ENCODE measurements around the gene ACO1.

ACO1 gene

DNA sequence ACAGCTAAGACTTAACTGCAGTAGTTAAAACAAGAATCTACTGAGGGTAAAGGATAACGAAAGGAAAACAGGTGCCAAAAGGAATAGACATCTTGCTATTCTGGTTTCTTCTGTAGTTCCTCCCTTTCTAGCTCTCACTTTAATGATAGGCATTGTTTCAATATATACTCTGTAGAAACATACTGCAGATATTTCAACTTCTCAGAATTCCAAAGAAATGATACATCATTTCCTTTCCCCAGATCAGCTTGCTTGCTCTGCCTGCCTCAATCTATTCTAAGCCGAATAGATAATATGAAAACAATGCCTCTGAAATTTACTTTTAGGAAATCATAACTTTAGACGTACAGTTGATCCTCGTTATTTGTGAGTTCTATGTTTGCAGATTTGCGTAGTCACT is 46.3 kb downstream of the ACO1 start:
- TF ChIP-seq FOXM1 (IDR thresholded peaks at IDR 0.05; ENCODE audit: borderline replicate concordance) = no peak
- no peak for TF ChIP-seq ZNF384 (IDR thresholded peaks at IDR 0.05)
- no peak for TF ChIP-seq SP1 (IDR thresholded peaks at IDR 0.05)
- no peak for TF ChIP-seq HDGF (IDR thresholded peaks at IDR 0.05; ENCODE audit: borderline replicate concordance)
- TF ChIP-seq SUZ12 (IDR thresholded peaks at IDR 0.05) = no peak
- TF ChIP-seq ELF4 (IDR thresholded peaks at IDR 0.05) = no peak
- TF ChIP-seq ARNT (IDR thresholded peaks at IDR 0.05) = no peak
- TF ChIP-seq CTBP1 (IDR thresholded peaks at IDR 0.05; ENCODE audit: borderline replicate concordance) = no peak
- no peak for TF ChIP-seq NFRKB (IDR thresholded peaks at IDR 0.05)
- TF ChIP-seq TARDBP (IDR thresholded peaks at IDR 0.05) = no peak
- TF ChIP-seq BHLHE40 (IDR thresholded peaks at IDR 0.05; ENCODE audit: borderline replicate concordance) = no peak
- no peak for TF ChIP-seq FOXA1 (IDR thresholded peaks at IDR 0.05)
- TF ChIP-seq, protein P1, sequence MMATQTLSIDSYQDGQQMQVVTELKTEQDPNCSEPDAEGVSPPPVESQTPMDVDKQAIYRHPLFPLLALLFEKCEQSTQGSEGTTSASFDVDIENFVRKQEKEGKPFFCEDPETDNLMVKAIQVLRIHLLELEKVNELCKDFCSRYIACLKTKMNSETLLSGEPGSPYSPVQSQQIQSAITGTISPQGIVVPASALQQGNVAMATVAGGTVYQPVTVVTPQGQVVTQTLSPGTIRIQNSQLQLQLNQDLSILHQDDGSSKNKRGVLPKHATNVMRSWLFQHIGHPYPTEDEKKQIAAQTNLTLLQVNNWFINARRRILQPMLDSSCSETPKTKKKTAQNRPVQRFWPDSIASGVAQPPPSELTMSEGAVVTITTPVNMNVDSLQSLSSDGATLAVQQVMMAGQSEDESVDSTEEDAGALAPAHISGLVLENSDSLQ (IDR thresholded peaks at IDR 0.05) = no peak
- TF ChIP-seq FOXK2 (IDR thresholded peaks at IDR 0.05) = no peak
- TF ChIP-seq L3MBTL2 (conservative IDR thresholded peaks at IDR 0.05) = no peak
- no peak for TF ChIP-seq LEF1 (IDR thresholded peaks at IDR 0.05; ENCODE audit: borderline replicate concordance)
- DNase-seq (ENCODE audit: extremely low spot score) = no peak
- ChIA-PET CTCF (no interaction called here), POLR2A (no interaction called here)

GRCh38 chr9:32431196-32431595 is 46.8 kb downstream of the ACO1 start:
- ChIA-PET POLR2A (no interaction called here), CTCF (no interaction called here)
- no peak for DNase-seq (ENCODE audit: extremely low spot score)
- TF ChIP-seq NFRKB (IDR thresholded peaks at IDR 0.05) (no peak), FOXK2 (IDR thresholded peaks at IDR 0.05) (no peak), CTBP1 (IDR thresholded peaks at IDR 0.05; ENCODE audit: borderline replicate concordance) (no peak), TARDBP (IDR thresholded peaks at IDR 0.05) (no peak), L3MBTL2 (conservative IDR thresholded peaks at IDR 0.05) (no peak), FOXA1 (IDR thresholded peaks at IDR 0.05) (no peak), SP1 (IDR thresholded peaks at IDR 0.05) (no peak), SUZ12 (IDR thresholded peaks at IDR 0.05) (no peak), FOXM1 (IDR thresholded peaks at IDR 0.05; ENCODE audit: borderline replicate concordance) (no peak), BHLHE40 (IDR thresholded peaks at IDR 0.05; ENCODE audit: borderline replicate concordance) (no peak), ARNT (IDR thresholded peaks at IDR 0.05) (no peak)
- TF ChIP-seq, protein P1 (IDR thresholded peaks at IDR 0.05) = no peak

DNA sequence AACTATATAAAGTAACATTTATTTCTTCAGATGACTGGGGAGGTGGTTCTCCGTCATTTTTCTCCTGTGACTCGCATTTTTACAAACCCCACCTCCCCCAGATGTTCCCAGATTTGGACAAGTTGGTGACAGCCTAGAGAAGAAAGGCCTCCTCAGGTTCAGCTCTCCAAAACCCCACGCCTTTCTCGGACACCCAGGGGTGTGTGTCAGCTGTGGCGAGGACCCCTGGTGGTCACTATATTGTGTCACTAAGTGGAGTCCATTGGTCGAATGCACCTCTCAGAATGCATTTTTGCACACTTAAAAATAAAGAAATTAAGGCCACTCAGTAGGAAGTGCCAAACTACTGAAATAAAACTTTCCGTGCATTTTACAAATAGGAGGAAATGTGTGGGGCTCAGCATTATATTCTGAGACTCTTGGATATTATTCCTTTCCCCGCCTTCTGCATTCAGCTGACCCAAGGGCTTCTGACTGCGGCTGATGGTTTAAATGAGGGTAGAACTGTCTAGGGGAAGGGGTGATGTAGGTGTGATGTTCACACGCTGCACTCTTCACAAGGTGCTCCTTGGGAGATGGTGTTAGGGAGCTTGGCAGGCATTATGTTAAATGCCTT is 47.6 kb downstream of the ACO1 start:
- DNase-seq (ENCODE audit: extremely low spot score) = peak; percentile 47
- POLR2A ChIA-PET = no interaction called here

DNA sequence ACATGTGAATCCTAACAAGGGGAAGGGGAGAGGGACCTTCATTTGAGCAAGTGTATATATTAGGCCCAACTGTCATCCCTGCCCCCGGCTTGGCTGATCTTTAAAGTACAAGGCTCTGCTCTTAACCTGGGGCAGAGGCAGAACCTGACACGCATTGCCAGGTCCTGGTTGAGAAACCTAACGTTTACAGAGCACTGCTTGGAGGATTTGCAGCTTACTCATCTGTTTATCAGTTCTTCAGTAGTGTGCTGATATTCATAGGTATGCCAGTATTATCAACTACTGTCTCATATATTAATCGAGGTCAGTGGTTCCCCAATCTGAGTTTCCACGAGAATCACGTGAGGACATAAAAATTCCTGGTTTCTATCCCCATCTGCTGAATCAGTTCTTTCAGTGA is 50.4 kb downstream of the ACO1 start:
- CTCF ChIA-PET = no interaction called here
- no peak for DNase-seq (ENCODE audit: extremely low spot score)
- TF ChIP-seq SUZ12 (IDR thresholded peaks at IDR 0.05) (no peak), FOXM1 (IDR thresholded peaks at IDR 0.05; ENCODE audit: borderline replicate concordance) (no peak), FOXA1 (IDR thresholded peaks at IDR 0.05) (no peak), SP1 (IDR thresholded peaks at IDR 0.05) (no peak), CTBP1 (IDR thresholded peaks at IDR 0.05; ENCODE audit: borderline replicate concordance) (no peak)
- TF ChIP-seq, protein P1 (IDR thresholded peaks at IDR 0.05) = no peak
- POLR2A ChIA-PET = no interaction called here

More for the DNA sequence above, 47.6 kb downstream of the ACO1 start:
- no peak for TF ChIP-seq CTBP1 (IDR thresholded peaks at IDR 0.05; ENCODE audit: borderline replicate concordance)
- no peak for TF ChIP-seq L3MBTL2 (conservative IDR thresholded peaks at IDR 0.05)
- TF ChIP-seq SP1 (IDR thresholded peaks at IDR 0.05) = no peak
- CTCF ChIA-PET = interaction anchor here (1.4 kb wide), 1 partner anchor 53 kb away, joined by 5 read pairs; no protein-coding TSS in a partner anchor

DNA sequence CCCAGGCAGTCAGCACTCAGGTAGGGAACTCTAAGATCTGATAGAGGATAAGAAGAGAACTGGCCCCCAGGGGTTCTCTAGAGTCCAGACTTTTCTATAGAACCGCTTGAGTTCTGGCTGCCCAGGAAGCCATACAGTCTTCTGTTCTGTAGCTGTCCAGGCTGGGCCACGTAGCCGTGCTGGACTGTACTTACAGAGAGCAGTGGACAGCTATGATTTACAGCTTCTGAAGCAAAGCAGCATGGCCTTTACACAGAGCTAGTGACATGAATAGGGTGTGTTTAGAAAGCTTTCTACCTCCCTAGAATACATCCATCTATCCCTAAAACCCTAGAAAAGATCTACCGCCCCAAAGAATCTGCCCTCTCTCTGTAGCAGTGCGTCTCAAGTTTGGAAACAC is 57.2 kb downstream of the ACO1 start:
- CTCF ChIA-PET = no interaction called here
- no peak for DNase-seq (ENCODE audit: extremely low spot score)
- POLR2A ChIA-PET = no interaction called here
- TF ChIP-seq, protein P1 (IDR thresholded peaks at IDR 0.05) = 0 out of 2 replicates have a peak, but pooled peaks have one; percentile 27
- TF ChIP-seq TARDBP (IDR thresholded peaks at IDR 0.05) = no peak

DNA sequence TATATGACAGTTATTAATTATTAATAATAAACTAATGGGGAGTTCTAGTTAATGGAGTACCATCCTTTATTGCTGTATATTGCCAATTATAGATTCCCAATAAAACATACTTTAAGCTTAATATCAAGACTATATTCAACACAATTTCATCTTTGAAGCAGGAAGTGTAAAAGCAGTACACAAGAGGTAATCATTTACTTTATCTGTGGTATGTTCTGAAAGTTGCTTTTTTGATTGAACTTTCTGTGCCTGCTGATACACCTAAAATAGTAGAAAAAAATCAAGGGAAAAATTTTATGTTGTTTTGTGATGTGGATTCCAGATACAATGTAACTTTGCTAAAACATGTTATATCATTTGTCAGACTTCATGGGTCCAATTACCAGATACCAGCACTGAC is 58.0 kb downstream of the ACO1 start:
- no peak for DNase-seq (ENCODE audit: extremely low spot score)
- ChIA-PET CTCF (no interaction called here), POLR2A (no interaction called here)
- TF ChIP-seq SUZ12 (IDR thresholded peaks at IDR 0.05) = no peak
- TF ChIP-seq HDGF (IDR thresholded peaks at IDR 0.05; ENCODE audit: borderline replicate concordance) = no peak
- no peak for TF ChIP-seq ZNF384 (IDR thresholded peaks at IDR 0.05)
- TF ChIP-seq FOXA1 (IDR thresholded peaks at IDR 0.05) = no peak
- TF ChIP-seq CTBP1 (IDR thresholded peaks at IDR 0.05; ENCODE audit: borderline replicate concordance) = no peak
- no peak for TF ChIP-seq BHLHE40 (IDR thresholded peaks at IDR 0.05; ENCODE audit: borderline replicate concordance)
- no peak for TF ChIP-seq FOXM1 (IDR thresholded peaks at IDR 0.05; ENCODE audit: borderline replicate concordance)

Data from HEK293T (cell line).